Progenitor cell of endocrine pancreas (in vitro differentiated cells): ENCODE results near the gene THADA. TPM values are rescaled to one million over a fixed set of nuclear protein-coding genes. Genes with fewer than 3 reads are reported as not detected.
A peak's percentile ranks its signal among the peaks of the same experiment; 100 is the strongest.

ENCODE experiments used
- DNase-seq: peaks from one replicate; pipeline ENCODE4 v3.0.0; 2021; ENCODE audit warnings: low spot score; ENCODE audit not compliant: unreplicated experiment
- H3K27ac Mint-ChIP-seq: 2 replicates; pipeline ENCODE4 v1.8.0; 2021; ENCODE audit warnings: mild to moderate bottlenecking, moderate library complexity, mixed read lengths
- H3K27me3 Mint-ChIP-seq: 2 replicates; pipeline ENCODE4 v1.8.0; 2021; ENCODE audit warnings: mixed read lengths
- H3K36me3 Mint-ChIP-seq: 2 replicates; pipeline ENCODE4 v1.8.0; 2022; ENCODE audit warnings: mixed read lengths; ENCODE audit not compliant: insufficient read depth
- H3K4me1 Mint-ChIP-seq: 2 replicates; pipeline ENCODE4 v1.8.0; 2021; ENCODE audit warnings: low read depth, mixed read lengths
- H3K4me3 Mint-ChIP-seq: 2 replicates; pipeline ENCODE4 v1.8.0; 2021; ENCODE audit warnings: low read depth, mild to moderate bottlenecking, moderate library complexity, mixed read lengths
- H3K9me3 Mint-ChIP-seq: 2 replicates; pipeline ENCODE4 v1.8.0; 2021; ENCODE audit warnings: low read depth, mixed read lengths
- total RNA-seq: library from RNA; stranded (reverse); gene quantifications from 2 replicates; pipeline ENCODE4 v1.2.1, GENCODE V29; 2021
- TF ChIP-seq, protein P1 (sequence below): fragments of 200-600 bp; sonication (generic); IDR thresholded peaks from one replicate; pipeline ENCODE4 v1.5.0; 2021; ENCODE audit warnings: antibody characterized with exemption, mild to moderate bottlenecking; ENCODE audit not compliant: unreplicated experiment

The THADA gene
- total RNA-seq, 1 donor from 2014 or later: 39.4 TPM

DNA sequence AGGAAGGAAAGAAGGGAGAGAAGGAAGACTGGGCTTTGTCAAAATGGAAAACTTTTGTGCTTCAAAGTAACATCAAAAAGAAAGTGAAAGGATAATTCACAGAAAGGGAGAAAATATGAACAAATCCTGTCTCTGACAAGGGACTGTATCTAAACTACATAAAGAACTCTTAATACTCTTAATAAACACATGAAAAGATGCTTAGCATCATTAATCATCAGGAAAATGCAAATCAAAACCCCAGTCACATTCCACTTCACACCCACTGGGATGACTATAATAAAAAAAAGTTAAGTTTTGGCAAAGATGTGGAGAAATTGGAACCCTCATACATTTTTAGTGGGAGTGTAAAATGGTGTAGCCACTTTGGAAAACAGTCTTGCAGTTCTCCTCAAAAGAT is 357.7 kb downstream of the THADA start:
- peaks cover 1% of the 10 kb centered on the region for H3K36me3 Mint-ChIP-seq
- H3K27me3 Mint-ChIP-seq: no peaks in the 10 kb centered on the region
- H3K9me3 Mint-ChIP-seq: no peaks in the 10 kb centered on the region
- TF ChIP-seq, protein P1, sequence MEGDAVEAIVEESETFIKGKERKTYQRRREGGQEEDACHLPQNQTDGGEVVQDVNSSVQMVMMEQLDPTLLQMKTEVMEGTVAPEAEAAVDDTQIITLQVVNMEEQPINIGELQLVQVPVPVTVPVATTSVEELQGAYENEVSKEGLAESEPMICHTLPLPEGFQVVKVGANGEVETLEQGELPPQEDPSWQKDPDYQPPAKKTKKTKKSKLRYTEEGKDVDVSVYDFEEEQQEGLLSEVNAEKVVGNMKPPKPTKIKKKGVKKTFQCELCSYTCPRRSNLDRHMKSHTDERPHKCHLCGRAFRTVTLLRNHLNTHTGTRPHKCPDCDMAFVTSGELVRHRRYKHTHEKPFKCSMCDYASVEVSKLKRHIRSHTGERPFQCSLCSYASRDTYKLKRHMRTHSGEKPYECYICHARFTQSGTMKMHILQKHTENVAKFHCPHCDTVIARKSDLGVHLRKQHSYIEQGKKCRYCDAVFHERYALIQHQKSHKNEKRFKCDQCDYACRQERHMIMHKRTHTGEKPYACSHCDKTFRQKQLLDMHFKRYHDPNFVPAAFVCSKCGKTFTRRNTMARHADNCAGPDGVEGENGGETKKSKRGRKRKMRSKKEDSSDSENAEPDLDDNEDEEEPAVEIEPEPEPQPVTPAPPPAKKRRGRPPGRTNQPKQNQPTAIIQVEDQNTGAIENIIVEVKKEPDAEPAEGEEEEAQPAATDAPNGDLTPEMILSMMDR: no peak
- no peak for DNase-seq
- H3K4me3 Mint-ChIP-seq: no peak overlapping the region
- H3K4me1 Mint-ChIP-seq: peaks cover 3% of the 10 kb centered on the region
- no peak overlapping the region for H3K27ac Mint-ChIP-seq

DNA sequence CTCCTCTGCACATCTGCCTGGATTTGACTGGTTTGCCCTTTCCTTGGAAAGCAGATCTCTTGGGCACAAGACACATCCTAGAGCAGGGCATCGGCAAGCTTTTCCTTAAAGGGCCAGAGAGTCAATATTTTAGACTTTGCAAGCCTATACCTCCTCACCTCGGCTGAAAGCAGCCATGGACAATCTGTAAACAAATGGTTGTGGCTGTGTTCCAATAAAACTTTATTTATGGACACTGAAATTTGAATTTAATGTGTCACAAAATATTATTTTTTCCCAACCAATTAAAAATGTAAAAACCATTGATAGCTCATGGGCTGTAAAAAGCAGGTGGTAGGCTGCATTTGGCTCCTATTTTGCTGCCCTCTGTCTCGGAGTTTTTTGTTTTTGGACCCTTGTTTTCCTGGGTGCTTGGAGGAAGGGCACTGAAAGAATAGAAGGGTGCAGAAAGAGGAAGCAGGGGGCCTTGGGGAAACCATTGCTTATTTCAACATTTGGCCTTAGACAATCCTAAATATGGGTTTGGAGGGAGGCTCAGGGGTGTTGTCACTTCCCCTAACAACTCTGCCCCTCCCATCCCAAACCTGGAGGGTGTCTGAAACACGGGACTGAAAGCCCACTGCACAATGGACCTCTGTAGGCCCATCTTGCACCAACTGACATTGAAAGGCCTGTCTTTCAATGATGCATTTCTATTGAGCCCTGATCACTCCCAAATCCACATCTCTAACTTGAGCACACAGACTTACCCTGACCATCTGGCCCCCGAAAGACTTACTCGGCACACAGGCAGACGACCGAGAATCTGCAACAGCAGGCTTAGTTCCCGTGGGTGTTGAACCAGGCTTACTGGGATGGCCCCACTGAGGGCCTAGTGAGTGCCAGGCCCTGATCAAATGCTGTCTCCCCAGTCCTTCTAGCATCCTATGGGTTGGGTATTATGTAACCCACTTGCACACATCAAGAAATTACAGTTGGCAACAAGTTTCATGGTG is 362.3 kb downstream of the THADA start:
- Mint-ChIP-seq H3K4me3 (no peak overlapping the region), H3K4me1 (peaks cover 11% of the 10 kb centered on the region), H3K27ac (no peak overlapping the region), H3K9me3 (no peaks in the 10 kb centered on the region), H3K36me3 (peaks cover 7% of the 10 kb centered on the region), H3K27me3 (no peaks in the 10 kb centered on the region)
- TF ChIP-seq, protein P1: no peak
- DNase-seq: no peak

DNA sequence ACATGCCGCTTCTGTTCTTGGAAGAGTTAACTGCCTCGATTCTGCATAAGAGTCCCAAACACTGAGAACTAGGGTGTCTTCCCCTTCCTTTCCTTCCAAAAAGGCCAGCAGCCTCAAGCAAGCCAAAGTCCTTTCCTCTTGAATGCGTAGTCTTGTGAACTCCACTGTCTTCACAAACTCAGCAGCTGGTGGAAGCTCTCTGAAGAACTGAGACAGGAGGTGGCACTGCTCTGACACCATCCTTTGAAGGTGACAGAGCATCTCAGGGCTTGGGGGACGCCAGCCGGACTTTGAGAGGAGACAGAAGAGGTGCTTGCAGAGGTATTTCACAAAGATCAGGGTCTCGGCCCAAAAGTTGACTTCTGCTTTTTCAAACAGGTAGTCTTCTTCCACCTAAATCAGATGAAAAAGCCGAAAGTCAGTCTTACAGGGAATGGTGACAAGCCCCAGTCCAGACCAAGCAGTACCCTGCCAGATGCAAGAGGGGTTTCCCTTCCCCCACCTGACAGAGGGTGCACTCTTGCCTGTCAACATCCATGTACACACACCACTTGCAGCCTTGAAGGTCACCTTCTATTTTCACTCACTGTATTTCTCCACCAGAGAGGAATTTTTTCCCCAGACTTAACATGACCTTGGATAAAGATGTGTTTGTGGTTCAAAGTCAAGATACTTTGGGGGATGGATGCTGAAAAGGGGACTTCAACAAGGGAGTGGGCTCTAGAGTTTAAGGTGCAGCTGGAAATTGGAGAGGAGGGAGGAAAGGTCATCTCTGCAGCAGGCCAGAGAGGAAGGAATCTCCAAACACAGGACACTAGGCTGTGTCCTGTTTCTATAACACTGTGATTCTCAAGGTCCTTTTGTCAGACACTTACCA is 364.6 kb downstream of the THADA start:
- no peak for DNase-seq
- Mint-ChIP-seq H3K27me3 (no peaks in the 10 kb centered on the region), H3K4me3 (no peak overlapping the region), H3K4me1 (peaks cover 16% of the 10 kb centered on the region), H3K27ac (no peak overlapping the region), H3K36me3 (peaks cover 6% of the 10 kb centered on the region), H3K9me3 (no peaks in the 10 kb centered on the region)
- TF ChIP-seq, protein P1: no peak

DNA sequence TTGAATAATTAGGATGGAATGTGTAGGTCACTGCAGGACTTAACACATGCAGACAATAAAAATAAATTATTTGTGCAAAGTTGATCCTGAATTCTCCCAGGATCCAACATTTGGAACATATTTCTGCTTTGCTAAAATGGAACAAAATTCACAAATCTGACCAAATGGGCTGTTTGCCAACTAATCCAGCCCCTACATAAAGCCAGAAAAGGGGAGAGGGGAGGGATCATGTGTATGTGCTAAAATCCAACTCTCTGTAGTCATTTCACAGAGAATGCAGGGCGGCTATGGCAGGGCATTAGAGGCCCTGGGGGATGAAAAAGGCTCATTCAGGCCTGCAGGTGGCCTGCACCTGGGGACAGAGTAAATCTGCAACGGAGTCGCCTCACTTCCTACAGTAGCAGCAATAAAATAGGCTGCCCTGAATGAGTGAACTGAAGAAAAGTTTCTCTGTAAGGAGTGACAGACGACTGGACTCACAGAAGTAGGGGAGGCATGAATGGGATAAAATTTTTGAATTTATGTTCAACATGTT is 365.4 kb downstream of the THADA start:
- no peak for DNase-seq
- Mint-ChIP-seq H3K9me3 (no peaks in the 10 kb centered on the region), H3K4me3 (no peak overlapping the region), H3K4me1 (peaks cover 16% of the 10 kb centered on the region), H3K27me3 (no peaks in the 10 kb centered on the region), H3K27ac (peak overlapping the region; percentile 67), H3K36me3 (peaks cover 7% of the 10 kb centered on the region)
- TF ChIP-seq, protein P1: peak; percentile 27
